Stimulated activated CD8-positive, alpha-beta memory T cell treated with anti-CD3 and anti-CD28 coated beads, Interleukin-7, amount 100 ng/mL, for 1 hour (primary cell): ENCODE measurements around the gene CALU.

Experiments
- DNase-seq, 2 donors: peaks; one replicate each; pipeline ENCODE4 v3.0.0-alpha.2; 2020; ENCODE audit warnings: low read depth in 2 of 2

CALU gene

GRCh38 chr7:128725531-128725930 is 13.6 kb upstream of the CALU start:
- DNase-seq: no peak

- no peak for DNase-seq
These were observed 13.0 kb upstream of the CALU start for GRCh38 chr7:128726059-128726736.

- no peak for DNase-seq
These were observed 12.5 kb upstream of the CALU start for GRCh38 chr7:128726737-128727072.

- DNase-seq: no peak
These were observed 11.9 kb upstream of the CALU start for GRCh38 chr7:128727239-128727638.

- DNase-seq: no peak
These were observed 10.6 kb upstream of the CALU start for GRCh38 chr7:128728598-128728997.

- DNase-seq: no peak
These were observed 9.7 kb upstream of the CALU start for GRCh38 chr7:128729494-128729893.

GRCh38 chr7:128731184-128731583 is 8.0 kb upstream of the CALU start:
- DNase-seq: no peak

- no peak for DNase-seq
These were observed 6.5 kb upstream of the CALU start for GRCh38 chr7:128732521-128733277.

GRCh38 chr7:128733278-128733645 is 5.9 kb upstream of the CALU start:
- no peak for DNase-seq

GRCh38 chr7:128734890-128735289 is 4.3 kb upstream of the CALU start:
- DNase-seq: no peak

GRCh38 chr7:128735436-128735835 is 3.7 kb upstream of the CALU start:
- DNase-seq: no peak

GRCh38 chr7:128737441-128737840 is 1.7 kb upstream of the CALU start:
- DNase-seq: no peak

- no peak for DNase-seq
These were observed 1.2 kb upstream of the CALU start for GRCh38 chr7:128737867-128738385.

- DNase-seq: no peak
These were observed 550 bp upstream of the CALU start for GRCh38 chr7:128738570-128739047.

- DNase-seq: no peak
These were observed 977 bp downstream of the CALU start for GRCh38 chr7:128739990-128740682.

- DNase-seq: no peak
These were observed 1.8 kb downstream of the CALU start for GRCh38 chr7:128740996-128741395.

- DNase-seq: no peak
These were observed 2.3 kb downstream of the CALU start for GRCh38 chr7:128741491-128741890.

GRCh38 chr7:128742206-128742605 is 3.0 kb downstream of the CALU start:
- no peak for DNase-seq

GRCh38 chr7:128743112-128743772 is 4.1 kb downstream of the CALU start:
- no peak for DNase-seq

- no peak for DNase-seq
These were observed 5.3 kb downstream of the CALU start for GRCh38 chr7:128744366-128744905.

GRCh38 chr7:128745706-128746105 is 6.5 kb downstream of the CALU start:
- DNase-seq: no peak
